Measurements from ENCODE around the gene CALN1.
A peak's percentile ranks its signal among the peaks of the same experiment; 100 is the strongest.
"Not testable (repeated sequence)": the region's sequence is repeated elsewhere in the genome, so short reads cannot be mapped to it uniquely, and the experiment has no call there.

Gene CALN1

GRCh38 chr7:71775648-71776047, 636.5 kb downstream of the CALN1 start:
- DNase-seq, result no peak

GRCh38 chr7:71772779-71773178, 639.4 kb downstream of the CALN1 start:
- DNase-seq, result no peak

- peak; percentile 17 for DNase-seq
These were observed 641.8 kb downstream of the CALN1 start for GRCh38 chr7:71770269-71770907.

GRCh38 chr7:71769326-71769725, 642.8 kb downstream of the CALN1 start:
- no peak for DNase-seq

- DNase-seq, result no peak
These were observed 643.7 kb downstream of the CALN1 start for GRCh38 chr7:71768450-71768849.

GRCh38 chr7:71766016-71766415, 646.1 kb downstream of the CALN1 start:
- no peak for DNase-seq

GRCh38 chr7:71761336-71761735, 650.8 kb downstream of the CALN1 start:
- no peak for DNase-seq

GRCh38 chr7:71754828-71755227, 657.3 kb downstream of the CALN1 start:
- no peak for DNase-seq

- DNase-seq, result peak; percentile 56
These were observed 658.0 kb downstream of the CALN1 start for GRCh38 chr7:71753956-71754664.

GRCh38 chr7:71753236-71753635, 658.9 kb downstream of the CALN1 start:
- no peak for DNase-seq

GRCh38 chr7:71752171-71752935, 659.8 kb downstream of the CALN1 start:
- peak; percentile 82 for DNase-seq

GRCh38 chr7:71750290-71750689, 661.8 kb downstream of the CALN1 start:
- DNase-seq, result no peak

GRCh38 chr7:71746006-71746405, 666.1 kb downstream of the CALN1 start:
- DNase-seq, result peak; percentile 62

- no peak for DNase-seq
These were observed 672.0 kb downstream of the CALN1 start for GRCh38 chr7:71740174-71740560.

GRCh38 chr7:71739520-71740173, 672.5 kb downstream of the CALN1 start:
- no peak for DNase-seq

- DNase-seq, result not testable (repeated sequence)
These were observed 674.1 kb downstream of the CALN1 start for GRCh38 chr7:71737931-71738540.

GRCh38 chr7:71735961-71736556, 676.1 kb downstream of the CALN1 start:
- peak; percentile 75 for DNase-seq

GRCh38 chr7:71733107-71733870, 678.8 kb downstream of the CALN1 start:
- DNase-seq, result peak; percentile 87

GRCh38 chr7:71731740-71732139, 680.4 kb downstream of the CALN1 start:
- DNase-seq, result no peak

All from NCI-H69 (cell line).